ENCODE data around the gene RAB1A.

The RAB1A gene

GRCh38 chr2:65085148-65085547 lies 44.8 kb downstream of the RAB1A start:
- no peak for FAIRE-seq

GRCh38 chr2:65081232-65081685 lies 48.6 kb downstream of the RAB1A start:
- no peak for FAIRE-seq

- FAIRE-seq: no peak
Observed at GRCh38 chr2:65079017-65079416, 50.9 kb downstream of the RAB1A start.

- FAIRE-seq: no peak
Observed at GRCh38 chr2:65077898-65078297, 52.0 kb downstream of the RAB1A start.

GRCh38 chr2:65076345-65076710 lies 53.6 kb downstream of the RAB1A start:
- FAIRE-seq: no peak

- no peak for FAIRE-seq
Observed at GRCh38 chr2:65075605-65076344, 54.1 kb downstream of the RAB1A start.

GRCh38 chr2:65075176-65075575 lies 54.7 kb downstream of the RAB1A start:
- FAIRE-seq: no peak

GRCh38 chr2:65073879-65074565 lies 55.9 kb downstream of the RAB1A start:
- no peak for FAIRE-seq

- no peak for FAIRE-seq
Observed at GRCh38 chr2:65072181-65072970, 57.5 kb downstream of the RAB1A start.

GRCh38 chr2:65071499-65072180 lies 58.3 kb downstream of the RAB1A start:
- no peak for FAIRE-seq

- no peak for FAIRE-seq
Observed at GRCh38 chr2:65070856-65071255, 59.0 kb downstream of the RAB1A start.

- FAIRE-seq: no peak
Observed at GRCh38 chr2:65070172-65070830, 59.6 kb downstream of the RAB1A start.

- no peak for FAIRE-seq
Observed at GRCh38 chr2:65069439-65069824, 60.5 kb downstream of the RAB1A start.

- no peak for FAIRE-seq
Observed at GRCh38 chr2:65067806-65068553, 61.9 kb downstream of the RAB1A start.

GRCh38 chr2:65064728-65065552 lies 65.0 kb downstream of the RAB1A start:
- no peak for FAIRE-seq

GRCh38 chr2:65062843-65063825 lies 66.8 kb downstream of the RAB1A start:
- FAIRE-seq: no peak

GRCh38 chr2:65061910-65062339 lies 68.0 kb downstream of the RAB1A start:
- no peak for FAIRE-seq

GRCh38 chr2:65061146-65061909 lies 68.6 kb downstream of the RAB1A start:
- no peak for FAIRE-seq

GRCh38 chr2:65059071-65059470 lies 70.8 kb downstream of the RAB1A start:
- FAIRE-seq: no peak
